HepG2 (cell line): ENCODE results near the gene TNP2. TPM values are rescaled to one million over a fixed set of nuclear protein-coding genes. Genes with fewer than 3 reads are reported as not detected.

Experiments used
- ATAC-seq: fragments of 200-7000 bp; cut with Tn5 transposase; 3 replicates; pipeline ENCODE4 v1.9.1; 2020; ENCODE audit warnings: mild to moderate bottlenecking, moderate library complexity
- BruUV-seq: library from RNA; stranded (reverse); fragments of 400-500 nt; replicated peaks from 2 replicates; lab custom pipeline; 2021; lab: Mats Ljungman, UMichigan
- CTCF ChIA-PET: fragments of 300-600 bp; formaldehyde crosslinking; extraction: SDS; loops from one replicate; lab custom pipeline; 2021; ENCODE audit warnings: low total read pairs, inconsistent platforms, low intra/inter-chr PET ratio; lab: Yijun Ruan, JAX
- POLR2A ChIA-PET: fragments of 350-600 bp; sonication (Branson Sonifier 250); formaldehyde crosslinking; loops from one replicate; lab custom pipeline; 2020; ENCODE audit warnings: antibody characterized with exemption, inconsistent platforms; lab: Yijun Ruan, JAX
- DNase-seq: peaks from one replicate; pipeline ENCODE4 v3.0.0-alpha.2; 2015; ENCODE audit warnings: low spot score
- FAIRE-seq: peaks from 3 replicates; lab custom pipeline; 2011; peaks lifted over from hg19 to GRCh38; lab: Jason Lieb, UNC
- H2AFZ ChIP-seq: one replicate; pipeline ENCODE4 v1.6.1; 2011; ENCODE audit warnings: low read length, inconsistent platforms
- H3K27ac ChIP-seq: fragments of 300-600 bp; 3 replicates; pipeline ENCODE4 v1.8.0; 2011; ENCODE audit warnings: mixed run types, mild to moderate bottlenecking, mixed read lengths, low read length, inconsistent platforms; ENCODE audit not compliant: insufficient read depth; ENCODE audit errors: extremely low read length
- H3K27me3 ChIP-seq, 2 experiments: fragments of 200-600 bp in 1 of 2; 2 replicates in 1 of 2; 3 replicates in 1 of 2; pipeline versions ENCODE4 v1.6.0 to v1.8.0; 2011; ENCODE audit warnings: low read length in 2 of 2, mild to moderate bottlenecking in 2 of 2, moderate library complexity in 2 of 2, inconsistent platforms in 1 of 2; ENCODE audit not compliant: insufficient read depth in 2 of 2, control insufficient read depth in 1 of 2
- H3K36me3 ChIP-seq, 2 experiments: fragments of 200-600 bp in 1 of 2; replicated peaks in 1 of 2; 2 replicates in 1 of 2; 3 replicates in 1 of 2; pipeline versions ENCODE4 v1.5.1 to v1.8.0; 2011; ENCODE audit warnings: low read length in 2 of 2, inconsistent platforms in 1 of 2; ENCODE audit not compliant: insufficient read depth in 2 of 2, control insufficient read depth in 1 of 2
- H3K4me1 ChIP-seq: 2 replicates; pipeline ENCODE4 v1.5.1; 2012; ENCODE audit warnings: low read length, inconsistent platforms; ENCODE audit not compliant: insufficient read depth
- H3K4me2 ChIP-seq: 2 replicates; pipeline ENCODE4 v1.6.0; 2011; ENCODE audit warnings: low read depth, low read length, inconsistent platforms
- H3K4me3 ChIP-seq, 3 experiments: fragments of 200-600 bp in 1 of 3; sonication (generic), shearing (Covaris generic) in 1 of 3; replicated peaks in 1 of 3; 2 replicates each; pipeline ENCODE4 v1.5.1; 2011 to 2016; ENCODE audit warnings: low read length in 3 of 3, inconsistent platforms in 2 of 3, low read depth in 2 of 3, mild to moderate bottlenecking in 2 of 3, control low read depth in 1 of 3, mixed read lengths in 1 of 3; ENCODE audit not compliant: insufficient read depth in 1 of 3
- H3K79me2 ChIP-seq: one replicate; pipeline ENCODE4 v1.6.1; 2011; ENCODE audit warnings: low read length, inconsistent platforms; ENCODE audit not compliant: insufficient read depth
- H3K9ac ChIP-seq: 2 replicates; pipeline ENCODE4 v1.6.0; 2011; ENCODE audit warnings: mild to moderate bottlenecking, low read depth, low read length, inconsistent platforms; ENCODE audit not compliant: insufficient read depth
- H3K9me3 ChIP-seq: 2 replicates; pipeline ENCODE4 v1.5.1; 2012; ENCODE audit warnings: mild to moderate bottlenecking, low read length
- H4K20me1 ChIP-seq: 2 replicates; pipeline ENCODE4 v1.6.0; 2011; ENCODE audit warnings: inconsistent platforms, mild to moderate bottlenecking, low read length, moderate library complexity; ENCODE audit not compliant: insufficient read depth
- FOXJ3 ChIP-seq: sonication (generic); formaldehyde crosslinking; IDR thresholded peaks from 2 replicates; pipeline ENCODE4 v1.4.0; 2020; ENCODE audit warnings: missing genetic modification reagents, mild to moderate bottlenecking, borderline replicate concordance
- JUND ChIP-seq: sonication (generic); formaldehyde crosslinking; IDR thresholded peaks from 2 replicates; pipeline ENCODE4 v1.8.0; 2022; ENCODE audit warnings: mild to moderate bottlenecking, missing genetic modification reagents
- MEIS1 ChIP-seq: sonication (generic); formaldehyde crosslinking; IDR thresholded peaks from 2 replicates; pipeline ENCODE4 v1.9.0; 2021; ENCODE audit warnings: mild to moderate bottlenecking, missing genetic modification reagents, moderate library complexity, borderline replicate concordance
- NCOR1 ChIP-seq: fragments of 200-600 bp; sonication (generic); IDR thresholded peaks from 2 replicates; pipeline ENCODE4 v1.7.0; 2017; ENCODE audit warnings: antibody characterized with exemption, low read length, borderline replicate concordance
- NFIB ChIP-seq: sonication (generic); formaldehyde crosslinking; IDR thresholded peaks from 2 replicates; pipeline ENCODE4 v1.9.0; 2021; ENCODE audit warnings: missing genetic modification reagents, mild to moderate bottlenecking, borderline replicate concordance
- PAX8 ChIP-seq: sonication (generic); formaldehyde crosslinking; IDR thresholded peaks from 2 replicates; pipeline ENCODE4 v1.8.0; 2022; ENCODE audit warnings: mild to moderate bottlenecking, missing genetic modification reagents, borderline replicate concordance
- PCBP2 ChIP-seq: fragments of 200-400 bp; formaldehyde crosslinking; optimal IDR thresholded peaks from 2 replicates; pipeline ENCODE3; 2018; ENCODE audit warnings: low read length, low read depth; ENCODE audit not compliant: poor library complexity, severe bottlenecking
- PHF21A ChIP-seq: sonication (generic); formaldehyde crosslinking; IDR thresholded peaks from 2 replicates; pipeline ENCODE4 v1.5.0; 2020; ENCODE audit warnings: mild to moderate bottlenecking, missing genetic modification reagents
- SRSF4 ChIP-seq: fragments of 200-400 bp; formaldehyde crosslinking; IDR thresholded peaks from one replicate; pipeline ENCODE4 v1.6.1; 2018; ENCODE audit warnings: mild to moderate bottlenecking, low read depth, low read length, moderate library complexity; ENCODE audit not compliant: poor library complexity, severe bottlenecking
- ZKSCAN8 ChIP-seq: IDR thresholded peaks from 2 replicates; pipeline ENCODE4 v1.6.1; 2016; ENCODE audit warnings: borderline replicate concordance, missing genetic modification reagents, missing compliant biosample characterization
- ZNF230 ChIP-seq: sonication (generic); formaldehyde crosslinking; IDR thresholded peaks from 2 replicates; pipeline ENCODE4 v1.4.0; 2020; ENCODE audit warnings: mild to moderate bottlenecking, missing genetic modification reagents
- ZNF333 ChIP-seq: sonication (generic); formaldehyde crosslinking; IDR thresholded peaks from 2 replicates; pipeline ENCODE4 v1.4.0; 2020; ENCODE audit warnings: mild to moderate bottlenecking, missing genetic modification reagents, borderline replicate concordance
- ZNF343 ChIP-seq: sonication (generic); formaldehyde crosslinking; IDR thresholded peaks from 2 replicates; pipeline ENCODE4 v1.4.0; 2020; ENCODE audit warnings: mild to moderate bottlenecking, missing genetic modification reagents
- ZNF501 ChIP-seq: sonication (generic); formaldehyde crosslinking; IDR thresholded peaks from 2 replicates; pipeline ENCODE4 v1.5.1; 2020; ENCODE audit warnings: mild to moderate bottlenecking, moderate library complexity, missing genetic modification reagents
- ZNF615 ChIP-seq: sonication (generic); formaldehyde crosslinking; IDR thresholded peaks from 2 replicates; pipeline ENCODE4 v1.5.0; 2020; ENCODE audit warnings: mild to moderate bottlenecking, missing genetic modification reagents, borderline replicate concordance
- WGBS: methylation state at CpG from one replicate; pipeline ENCODE4 v1.1.6; 2017; ENCODE audit warnings: low lambda C conversion rate; 5-methylcytosine and 5-hydroxymethylcytosine counted together
- in situ Hi-C: cut with HindIII; loops from 2 replicates; pipeline ENCODE4 v1.10.0; 2017; ENCODE audit warnings: low pct_unique_long_range_greater_than_20kb; ENCODE audit not compliant: extremely low pct_ligation_motif_present
- intact Hi-C: fragments of 100-400 bp; cut with micrococcal nuclease; formaldehyde crosslinking; loops from one replicate; pipeline ENCODE4 v1.10.0; 2022; ENCODE audit not compliant: unreplicated experiment
- polyA plus RNA-seq, 8 experiments: library from polyadenylated mRNA; depleted of rRNA in 3 of 8; stranded (reverse) in 7 of 8; unstranded in 1 of 8; fragments of >200 nt; fragmentation: Illumina TruSeq in 4 of 8; extraction: Trizol in 4 of 8; gene quantifications; 2 replicates each; pipeline versions ENCODE4 v1.2.1 to v1.2.3, GENCODE V29; 2011 to 2016; ENCODE audit warnings: low read depth in 4 of 8, missing spikeins in 1 of 8, mixed read lengths in 1 of 8; ENCODE audit not compliant: insufficient read depth in 1 of 8
- total RNA-seq, 5 experiments: library from RNA; depleted of rRNA; stranded (reverse); fragments of >200 nt; fragmentation: Illumina TruSeq; extraction: Trizol; gene quantifications; 2 replicates each; pipeline ENCODE4 v1.2.3, GENCODE V29; 2016; ENCODE audit warnings: low read depth in 1 of 5
- TF ChIP-seq, protein P1 (sequence below): sonication (generic); formaldehyde crosslinking; IDR thresholded peaks from 2 replicates; pipeline ENCODE4 v1.8.0; 2022; ENCODE audit warnings: mild to moderate bottlenecking, missing genetic modification reagents; ENCODE audit not compliant: insufficient replicate concordance

Gene TNP2
- total and polyA plus RNA-seq, 2 of the 13 experiments (the other 11 are each of a cell fraction or from before 2014, with no cell fraction given) = not detected

GRCh38 chr16:11250786-11251524, 18.2 kb downstream of the TNP2 start:
- peak; percentile 2 for ATAC-seq
- H3K36me3 ChIP-seq = peaks cover 2 to 8% of the 10 kb centered on the region in 2 experiments; a peak in 4 of 5 replicates
- no peak overlapping the region for H2AFZ ChIP-seq
- no peak for DNase-seq
- peaks cover 59% of the 10 kb centered on the region for H3K4me1 ChIP-seq
- H3K27me3 ChIP-seq = no peaks in the 10 kb centered on the region
- peaks cover 26% of the 10 kb centered on the region for H3K79me2 ChIP-seq
- no peak for FAIRE-seq
- H4K20me1 ChIP-seq = peaks cover 47% of the 10 kb centered on the region
- H3K4me3 ChIP-seq = no peak overlapping the region
- BruUV-seq = no TSS peak
- ChIA-PET POLR2A (interaction anchor here (0.8 to 2.6 kb wide), 10 partner anchors 8 to 306 kb away, joined by 3 to 14 read pairs (median 6); partner anchors contain the start of genes CLEC16A and PRM3), CTCF (no interaction called here)
- H3K9me3 ChIP-seq = no peaks in the 10 kb centered on the region
- no peak overlapping the region for H3K27ac ChIP-seq
- intact Hi-C loops = no loop called here
- no peak overlapping the region for H3K9ac ChIP-seq
- WGBS = 73% methylated on average over 10 of the region's 10 CpGs
- in situ Hi-C loops = no loop called here
- no peak overlapping the region; the same call in 1 of the 2 replicates for H3K4me2 ChIP-seq
- TF ChIP-seq ZNF501 (CRISPR knock-in tag) (peak; percentile 8; the same call in 1 of the 2 replicates), PCBP2 (no peak), ZKSCAN8 (CRISPR knock-in tag) (0 out of 2 replicates have a peak, but pooled peaks have one; percentile 65), ZNF615 (CRISPR knock-in tag) (0 out of 2 replicates have a peak, but pooled peaks have one; percentile 7), ZNF230 (CRISPR knock-in tag) (0 out of 2 replicates have a peak, but pooled peaks have one; percentile 59), NCOR1 (no peak), NFIB (CRISPR knock-in tag) (0 out of 2 replicates have a peak, but pooled peaks have one; percentile 13), PHF21A (CRISPR knock-in tag) (peak; percentile 6; the same call in 1 of the 2 replicates), ZNF343 (CRISPR knock-in tag) (0 out of 2 replicates have a peak, but pooled peaks have one; percentile 33), JUND (CRISPR knock-in tag) (0 out of 2 replicates have a peak, but pooled peaks have one; percentile 32), SRSF4 (no peak), MEIS1 (0 out of 2 replicates have a peak, but pooled peaks have one; percentile 50), PAX8 (CRISPR knock-in tag) (0 out of 2 replicates have a peak, but pooled peaks have one; percentile 36), ZNF333 (CRISPR knock-in tag) (no peak), FOXJ3 (0 out of 2 replicates have a peak, but pooled peaks have one; percentile 40)
- TF ChIP-seq, protein P1, sequence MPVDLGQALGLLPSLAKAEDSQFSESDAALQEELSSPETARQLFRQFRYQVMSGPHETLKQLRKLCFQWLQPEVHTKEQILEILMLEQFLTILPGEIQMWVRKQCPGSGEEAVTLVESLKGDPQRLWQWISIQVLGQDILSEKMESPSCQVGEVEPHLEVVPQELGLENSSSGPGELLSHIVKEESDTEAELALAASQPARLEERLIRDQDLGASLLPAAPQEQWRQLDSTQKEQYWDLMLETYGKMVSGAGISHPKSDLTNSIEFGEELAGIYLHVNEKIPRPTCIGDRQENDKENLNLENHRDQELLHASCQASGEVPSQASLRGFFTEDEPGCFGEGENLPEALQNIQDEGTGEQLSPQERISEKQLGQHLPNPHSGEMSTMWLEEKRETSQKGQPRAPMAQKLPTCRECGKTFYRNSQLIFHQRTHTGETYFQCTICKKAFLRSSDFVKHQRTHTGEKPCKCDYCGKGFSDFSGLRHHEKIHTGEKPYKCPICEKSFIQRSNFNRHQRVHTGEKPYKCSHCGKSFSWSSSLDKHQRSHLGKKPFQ (CRISPR knock-in tag) = peak; percentile 45
